WTC11 (cell line): ENCODE data around the gene XPNPEP1. TPM values are rescaled to one million over a fixed set of nuclear protein-coding genes. Genes with fewer than 3 reads are reported as not detected.

Experiments
- ATAC-seq: fragments of 200-7000 bp; cut with Tn5 transposase; 2 replicates; pipeline ENCODE4 v1.10.0; 2021; ENCODE audit warnings: mild to moderate bottlenecking, moderate library complexity
- CTCF ChIA-PET: fragments of 300-600 bp; sonication (Branson Sonifier 250); formaldehyde crosslinking; loops from one replicate; lab custom pipeline; 2021; ENCODE audit warnings: antibody characterized with exemption; lab: Charles Lee
- POLR2A ChIA-PET: fragments of 350-600 bp; sonication (Branson Sonifier 250); formaldehyde crosslinking; loops from one replicate; lab custom pipeline; 2021; ENCODE audit warnings: antibody characterized with exemption; lab: Charles Lee
- DNase-seq: peaks from one replicate; pipeline ENCODE4 v3.0.0; 2021; ENCODE audit warnings: low spot score
- H3K27ac Mint-ChIP-seq: 2 replicates; pipeline ENCODE4 v1.8.0; 2021; ENCODE audit warnings: mixed read lengths
- H3K27me3 Mint-ChIP-seq: 2 replicates; pipeline ENCODE4 v1.8.0; 2021; ENCODE audit warnings: low read depth, mild to moderate bottlenecking, moderate library complexity, mixed read lengths
- H3K36me3 Mint-ChIP-seq: 2 replicates; pipeline ENCODE4 v1.8.0; 2021; ENCODE audit warnings: mixed read lengths
- H3K4me1 Mint-ChIP-seq: 2 replicates; pipeline ENCODE4 v1.8.0; 2022; ENCODE audit warnings: mixed read lengths
- H3K4me3 Mint-ChIP-seq: 2 replicates; pipeline ENCODE4 v1.8.0; 2021; ENCODE audit warnings: mild to moderate bottlenecking, moderate library complexity, mixed read lengths
- H3K9me3 Mint-ChIP-seq: 2 replicates; pipeline ENCODE4 v1.8.0; 2021; ENCODE audit warnings: mixed read lengths
- ATF1 ChIP-seq: sonication (generic); formaldehyde crosslinking; IDR thresholded peaks from 2 replicates; pipeline ENCODE4 v1.8.1; 2023; ENCODE audit warnings: mild to moderate bottlenecking, moderate library complexity, missing genetic modification reagents
- CBFB ChIP-seq: sonication (generic); formaldehyde crosslinking; IDR thresholded peaks from 2 replicates; pipeline ENCODE4 v1.8.1; 2022; ENCODE audit warnings: mild to moderate bottlenecking, low read depth, missing genetic modification reagents
- E2F4 ChIP-seq: sonication (generic); formaldehyde crosslinking; IDR thresholded peaks from 2 replicates; pipeline ENCODE4 v1.8.1; 2022; ENCODE audit warnings: low read depth, mild to moderate bottlenecking, moderate library complexity, missing genetic modification reagents, borderline replicate concordance
- JUN ChIP-seq: sonication (generic); formaldehyde crosslinking; IDR thresholded peaks from 2 replicates; pipeline ENCODE4 v1.8.0; 2023; ENCODE audit warnings: mild to moderate bottlenecking, missing genetic modification reagents
- MAX ChIP-seq: sonication (generic); formaldehyde crosslinking; IDR thresholded peaks from 2 replicates; pipeline ENCODE4 v1.8.0; 2022; ENCODE audit warnings: mild to moderate bottlenecking, missing genetic modification reagents
- MLX ChIP-seq: sonication (generic); formaldehyde crosslinking; IDR thresholded peaks from 2 replicates; pipeline ENCODE4 v1.8.1; 2023; ENCODE audit warnings: mild to moderate bottlenecking, missing genetic modification reagents, moderate library complexity
- NFATC4 ChIP-seq: fragments of 250-450 bp; sonication (Bioruptor Pico); IDR thresholded peaks from 2 replicates; pipeline ENCODE4 v1.9.0; 2021; ENCODE audit warnings: mild to moderate bottlenecking
- STAT6 ChIP-seq: sonication (generic); formaldehyde crosslinking; conservative IDR thresholded peaks from 2 replicates; pipeline ENCODE4 v1.8.1; 2023; ENCODE audit warnings: mild to moderate bottlenecking, low read depth, missing genetic modification reagents, moderate library complexity
- TCF7 ChIP-seq: sonication (generic); formaldehyde crosslinking; IDR thresholded peaks from 2 replicates; pipeline ENCODE4 v1.8.0; 2022; ENCODE audit warnings: mild to moderate bottlenecking, low read depth, missing genetic modification reagents, moderate library complexity
- TEAD4 ChIP-seq: sonication (generic); formaldehyde crosslinking; IDR thresholded peaks from 2 replicates; pipeline ENCODE4 v1.8.0; 2022; ENCODE audit warnings: mild to moderate bottlenecking, missing genetic modification reagents
- USF1 ChIP-seq: sonication (generic); formaldehyde crosslinking; IDR thresholded peaks from 2 replicates; pipeline ENCODE4 v1.8.0; 2022; ENCODE audit warnings: mild to moderate bottlenecking, missing genetic modification reagents
- ZNF138 ChIP-seq: sonication (generic); formaldehyde crosslinking; conservative IDR thresholded peaks from 2 replicates; pipeline ENCODE4 v1.8.1; 2022; ENCODE audit warnings: mild to moderate bottlenecking, moderate library complexity, missing genetic modification reagents
- ZNF263 ChIP-seq: sonication (generic); formaldehyde crosslinking; IDR thresholded peaks from 2 replicates; pipeline ENCODE4 v1.8.1; 2022; ENCODE audit warnings: low read depth, mild to moderate bottlenecking, moderate library complexity, missing genetic modification reagents
- ZNF281 ChIP-seq: sonication (generic); formaldehyde crosslinking; IDR thresholded peaks from 2 replicates; pipeline ENCODE4 v1.8.0; 2023; ENCODE audit warnings: mild to moderate bottlenecking, missing genetic modification reagents
- ZNF425 ChIP-seq: fragments of 250-450 bp; sonication (Bioruptor Pico); conservative IDR thresholded peaks from 2 replicates; pipeline ENCODE4 v1.9.0; 2021; ENCODE audit warnings: mild to moderate bottlenecking
- total RNA-seq: library from RNA; stranded (reverse); gene quantifications from 3 replicates; pipeline ENCODE4 v1.2.3, GENCODE V29; 2021

Gene XPNPEP1
- total RNA-seq, 1 experiment from 2014 or later, result 59.3 TPM

GRCh38 chr10:109875828-109876821 lies 47.2 kb downstream of the XPNPEP1 start:
- ChIA-PET POLR2A (no interaction called here), CTCF (interaction anchor here (1.6 kb wide), 1 partner anchor 8 kb away, joined by 5 read pairs; no protein-coding TSS in a partner anchor)
- H3K27me3 Mint-ChIP-seq, result no peaks in the 10 kb centered on the region
- H3K4me1 Mint-ChIP-seq, result no peaks in the 10 kb centered on the region
- H3K27ac Mint-ChIP-seq, result no peak overlapping the region
- peaks cover 56% of the 10 kb centered on the region for H3K36me3 Mint-ChIP-seq
- no peaks in the 10 kb centered on the region for H3K9me3 Mint-ChIP-seq
- no peak for DNase-seq
- TF ChIP-seq ZNF263 (CRISPR knock-in tag) (no peak), ZNF425 (CRISPR knock-in tag) (no peak)
- no peak overlapping the region for H3K4me3 Mint-ChIP-seq
- ATAC-seq, result no peak

- ATAC-seq (no peak), DNase-seq (no peak)
- Mint-ChIP-seq H3K27me3 (no peaks in the 10 kb centered on the region), H3K4me3 (no peak overlapping the region), H3K4me1 (no peaks in the 10 kb centered on the region), H3K36me3 (peaks cover 56% of the 10 kb centered on the region), H3K27ac (no peak overlapping the region), H3K9me3 (no peaks in the 10 kb centered on the region)
- ChIA-PET POLR2A (no interaction called here), CTCF (interaction anchor here (1.6 kb wide), 1 partner anchor 9 kb away, joined by 5 read pairs; no protein-coding TSS in a partner anchor)
- TF ChIP-seq ZNF281 (CRISPR knock-in tag), result no peak
- no peak for TF ChIP-seq TCF7
- TF ChIP-seq STAT6 (CRISPR knock-in tag), result no peak
- TF ChIP-seq USF1 (CRISPR knock-in tag), result no peak
- TF ChIP-seq MLX (CRISPR knock-in tag), result no peak
- TF ChIP-seq NFATC4 (CRISPR knock-in tag), result no peak
- TF ChIP-seq E2F4 (CRISPR knock-in tag), result no peak
- TF ChIP-seq MAX (CRISPR knock-in tag), result no peak
- TF ChIP-seq ZNF138, result no peak
- TF ChIP-seq JUN (CRISPR knock-in tag), result no peak
- no peak for TF ChIP-seq ATF1 (CRISPR knock-in tag)
- no peak for TF ChIP-seq ZNF425 (CRISPR knock-in tag)
- TF ChIP-seq CBFB (CRISPR knock-in tag), result no peak
- TF ChIP-seq TEAD4, result no peak
Measured at GRCh38 chr10:109875151-109875568, 48.2 kb downstream of the XPNPEP1 start.
